ENCODE data around the gene ELK4.

GRCh38 chr1:205585169-205585834, 46.5 kb downstream of the ELK4 start:
- no peak for TF ChIP-seq CTCF (IDR thresholded peaks at IDR 0.05; ENCODE audit: extremely low read depth in 1 of 2, insufficient read depth in 1 of 2, low read depth in 1 of 2, low read length in 2 of 2)
- no peak for TF ChIP-seq EZH2 (IDR thresholded peaks at IDR 0.05; ENCODE audit: borderline replicate concordance, low read depth, low read length, severe bottlenecking)
